HL-60 (cell line): ENCODE data around the gene PSMB7.
A peak's percentile ranks its signal among the peaks of the same experiment; 100 is the strongest.

Experiments used
- DNase-seq, 2 experiments: peaks; one replicate each; pipeline ENCODE4 v3.0.0-alpha.2; 2010 to 2020; ENCODE audit warnings: low read depth in 1 of 2, low spot score in 1 of 2
- H3K27ac ChIP-seq: fragments of 250-450 bp; sonication (Bioruptor Pico); replicated peaks from 2 replicates; pipeline ENCODE4 v1.5.1; 2020; ENCODE audit warnings: mild to moderate bottlenecking, moderate library complexity
- H3K27me3 ChIP-seq: fragments of 250-450 bp; sonication (Bioruptor Pico); 2 replicates; pipeline ENCODE4 v1.5.1; 2021; ENCODE audit warnings: mild to moderate bottlenecking, moderate library complexity; ENCODE audit not compliant: insufficient read depth, poor library complexity, severe bottlenecking
- H3K4me3 ChIP-seq: replicated peaks from 2 replicates; pipeline ENCODE4 v1.5.1; 2011; ENCODE audit warnings: mild to moderate bottlenecking, control low read depth, low read length; ENCODE audit not compliant: insufficient read depth
- CTCF ChIP-seq: IDR thresholded peaks from one replicate; pipeline ENCODE4 v1.5.1; 2011; ENCODE audit warnings: low read length, control low read depth, inconsistent platforms; ENCODE audit not compliant: insufficient read depth
- GABPA ChIP-seq: IDR thresholded peaks from 2 replicates; pipeline ENCODE4 v1.6.1; 2012; ENCODE audit warnings: low read depth
- POLR2AphosphoS5 ChIP-seq: IDR thresholded peaks from 2 replicates; pipeline ENCODE4 v1.6.1; 2012; ENCODE audit warnings: low read depth
- SPI1 ChIP-seq: IDR thresholded peaks from 2 replicates; pipeline ENCODE4 v1.6.1; 2012; ENCODE audit warnings: low read depth, mild to moderate bottlenecking, borderline replicate concordance
- TF ChIP-seq, protein P1 (sequence below): IDR thresholded peaks from 2 replicates; pipeline ENCODE4 v1.6.1; 2012; ENCODE audit warnings: low read depth; ENCODE audit not compliant: insufficient replicate concordance

The PSMB7 gene

DNA sequence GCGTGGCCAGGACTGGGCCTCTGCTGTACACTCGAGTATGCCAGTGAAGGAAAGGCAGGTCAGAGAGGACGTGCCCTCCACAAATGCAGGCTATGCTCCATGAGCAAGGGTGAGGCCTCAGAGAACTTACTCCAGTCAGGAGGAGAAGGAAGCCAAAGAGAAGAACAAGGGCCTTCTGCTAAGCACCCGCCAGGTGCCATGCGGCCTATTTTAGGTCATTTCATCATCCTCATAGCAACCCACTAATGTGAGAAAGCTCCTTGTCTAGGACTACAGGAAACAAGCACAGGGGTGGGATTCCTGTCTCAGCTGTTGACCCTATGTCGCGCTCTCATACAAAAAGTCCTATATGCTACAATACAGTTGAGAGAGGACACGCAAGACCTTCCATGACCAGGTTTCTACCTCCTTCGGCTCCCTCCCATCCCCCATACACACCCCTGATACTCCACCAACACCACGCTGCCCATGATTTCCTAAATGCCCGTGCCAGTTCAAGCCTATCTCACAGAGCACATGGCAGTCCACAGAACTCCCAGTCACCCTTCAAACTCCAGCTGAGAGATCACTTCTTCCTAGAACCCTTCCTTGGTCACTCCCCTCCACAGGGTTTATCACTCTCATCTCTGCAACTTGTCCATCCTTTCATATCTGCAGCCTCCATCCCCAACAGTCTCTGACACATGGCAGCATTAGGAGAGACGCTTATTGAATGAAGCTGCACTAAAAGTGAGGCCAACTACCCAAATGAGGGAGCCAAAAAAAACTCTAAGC, 26.8 kb downstream of the PSMB7 start:
- Histone ChIP-seq H3K27me3 (no peaks in the 10 kb centered on the region), H3K27ac (peak overlapping the region; percentile 98), H3K4me3 (no peak overlapping the region)
- DNase-seq, result peak in 1 of 2 experiments; percentile 65
- TF ChIP-seq CTCF (no peak), SPI1 (no peak), GABPA (no peak), POLR2AphosphoS5 (no peak)
- TF ChIP-seq, protein P1, sequence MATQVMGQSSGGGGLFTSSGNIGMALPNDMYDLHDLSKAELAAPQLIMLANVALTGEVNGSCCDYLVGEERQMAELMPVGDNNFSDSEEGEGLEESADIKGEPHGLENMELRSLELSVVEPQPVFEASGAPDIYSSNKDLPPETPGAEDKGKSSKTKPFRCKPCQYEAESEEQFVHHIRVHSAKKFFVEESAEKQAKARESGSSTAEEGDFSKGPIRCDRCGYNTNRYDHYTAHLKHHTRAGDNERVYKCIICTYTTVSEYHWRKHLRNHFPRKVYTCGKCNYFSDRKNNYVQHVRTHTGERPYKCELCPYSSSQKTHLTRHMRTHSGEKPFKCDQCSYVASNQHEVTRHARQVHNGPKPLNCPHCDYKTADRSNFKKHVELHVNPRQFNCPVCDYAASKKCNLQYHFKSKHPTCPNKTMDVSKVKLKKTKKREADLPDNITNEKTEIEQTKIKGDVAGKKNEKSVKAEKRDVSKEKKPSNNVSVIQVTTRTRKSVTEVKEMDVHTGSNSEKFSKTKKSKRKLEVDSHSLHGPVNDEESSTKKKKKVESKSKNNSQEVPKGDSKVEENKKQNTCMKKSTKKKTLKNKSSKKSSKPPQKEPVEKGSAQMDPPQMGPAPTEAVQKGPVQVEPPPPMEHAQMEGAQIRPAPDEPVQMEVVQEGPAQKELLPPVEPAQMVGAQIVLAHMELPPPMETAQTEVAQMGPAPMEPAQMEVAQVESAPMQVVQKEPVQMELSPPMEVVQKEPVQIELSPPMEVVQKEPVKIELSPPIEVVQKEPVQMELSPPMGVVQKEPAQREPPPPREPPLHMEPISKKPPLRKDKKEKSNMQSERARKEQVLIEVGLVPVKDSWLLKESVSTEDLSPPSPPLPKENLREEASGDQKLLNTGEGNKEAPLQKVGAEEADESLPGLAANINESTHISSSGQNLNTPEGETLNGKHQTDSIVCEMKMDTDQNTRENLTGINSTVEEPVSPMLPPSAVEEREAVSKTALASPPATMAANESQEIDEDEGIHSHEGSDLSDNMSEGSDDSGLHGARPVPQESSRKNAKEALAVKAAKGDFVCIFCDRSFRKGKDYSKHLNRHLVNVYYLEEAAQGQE, result no peak

GRCh38 chr9:124386201-124386600, 29.0 kb downstream of the PSMB7 start:
- DNase-seq, result no peak
- Histone ChIP-seq H3K4me3 (peak overlapping the region; percentile 47), H3K27me3 (no peaks in the 10 kb centered on the region), H3K27ac (peak overlapping the region; percentile 98)
- no peak for TF ChIP-seq GABPA
- TF ChIP-seq CTCF, result no peak
- TF ChIP-seq, protein P1, result no peak
- no peak; the same call in 1 of the 2 replicates for TF ChIP-seq POLR2AphosphoS5
- no peak for TF ChIP-seq SPI1

DNA sequence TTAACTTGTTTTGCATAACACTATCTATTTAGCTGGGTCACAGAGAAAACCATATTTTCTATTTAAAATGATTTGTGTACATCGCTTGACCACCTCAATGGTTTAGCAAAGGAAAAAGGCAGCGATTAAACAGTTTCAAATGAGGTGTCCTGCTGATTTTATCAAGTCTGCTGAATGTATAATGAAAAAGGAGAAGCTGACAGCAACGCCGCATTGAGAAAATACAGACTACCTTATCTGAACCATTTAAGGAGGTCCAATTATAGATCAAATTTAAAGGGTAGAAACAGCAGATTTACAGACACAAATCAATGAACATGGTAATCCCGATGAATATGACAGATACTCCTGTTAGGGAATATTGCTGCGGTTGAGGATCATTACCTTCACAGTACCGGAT, 29.6 kb downstream of the PSMB7 start:
- H3K4me3 ChIP-seq, result peak overlapping the region; percentile 47
- TF ChIP-seq CTCF, result no peak
- TF ChIP-seq, protein P1, result no peak
- H3K27ac ChIP-seq, result peak overlapping the region; percentile 98
- no peak for DNase-seq
- no peaks in the 10 kb centered on the region for H3K27me3 ChIP-seq
